Measurements from ENCODE around the gene KLHL24.
A peak's percentile ranks its signal among the peaks of the same experiment; 100 is the strongest.
"Not testable (repeated sequence)": the region's sequence is repeated elsewhere in the genome, so short reads cannot be mapped to it uniquely, and the experiment has no call there.

KLHL24 gene

DNA sequence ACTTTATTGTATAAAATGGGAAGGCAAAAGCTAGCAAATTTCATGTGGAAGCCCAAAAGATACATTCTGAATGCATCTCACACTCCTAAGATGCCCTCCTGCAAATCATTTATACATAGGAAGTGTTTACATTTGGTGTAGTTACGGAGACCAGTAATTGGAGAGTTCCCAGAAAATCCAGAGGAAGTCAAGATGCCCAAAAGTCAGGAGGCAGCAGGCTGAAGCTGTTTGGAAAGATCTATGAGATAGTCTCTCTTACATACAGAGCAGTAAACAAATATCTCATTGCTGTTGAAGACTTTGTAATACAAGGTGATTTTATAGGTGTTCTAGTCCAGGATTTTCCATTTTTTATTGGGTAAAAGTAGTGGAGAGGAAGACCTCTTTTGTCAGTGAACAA is 8.8 kb downstream of the KLHL24 start:
- DNase-seq = no peak
- no peak for TF ChIP-seq POLR2A (IDR thresholded peaks at IDR 0.05; ENCODE audit: low read length)
- TF ChIP-seq GATA1 (IDR thresholded peaks at IDR 0.05; ENCODE audit: low read depth, low read length) = no peak

DNA sequence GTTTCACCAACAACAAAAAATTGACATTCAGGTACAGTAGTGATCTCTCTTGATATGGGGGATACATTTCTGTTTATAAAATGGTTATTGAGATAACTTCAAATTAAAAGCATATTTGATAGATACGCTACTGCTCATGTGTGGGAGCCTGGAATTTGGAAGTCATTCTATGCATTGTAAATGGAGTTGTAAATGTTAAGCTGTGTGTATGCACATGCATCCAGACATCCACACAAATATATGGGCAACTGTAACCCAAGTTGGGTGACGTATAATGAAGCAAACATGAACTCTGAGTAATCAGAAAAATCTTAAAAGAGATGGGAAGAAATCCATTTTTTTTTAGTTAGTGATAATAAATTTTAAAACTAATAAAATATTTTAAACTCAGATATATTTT is 9.8 kb downstream of the KLHL24 start:
- no peak for TF ChIP-seq POLR2A (IDR thresholded peaks at IDR 0.05; ENCODE audit: low read length)
- TF ChIP-seq GATA1 (IDR thresholded peaks at IDR 0.05; ENCODE audit: low read depth, low read length) = no peak

DNA sequence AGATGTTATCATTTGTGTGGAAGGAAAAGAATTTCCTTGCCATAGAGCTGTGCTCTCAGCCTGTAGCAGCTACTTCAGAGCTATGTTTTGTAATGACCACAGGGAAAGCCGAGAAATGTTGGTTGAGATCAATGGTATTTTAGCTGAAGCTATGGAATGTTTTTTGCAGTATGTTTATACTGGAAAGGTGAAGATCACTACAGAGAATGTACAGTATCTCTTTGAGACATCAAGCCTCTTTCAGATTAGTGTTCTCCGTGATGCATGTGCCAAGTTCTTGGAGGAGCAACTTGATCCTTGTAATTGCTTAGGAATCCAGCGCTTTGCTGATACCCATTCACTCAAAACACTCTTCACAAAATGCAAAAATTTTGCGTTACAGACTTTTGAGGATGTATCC is 15.1 kb downstream of the KLHL24 start:
- DNase-seq = no peak
- no peak for TF ChIP-seq POLR2A (IDR thresholded peaks at IDR 0.05; ENCODE audit: low read length)
- TF ChIP-seq GATA1 (IDR thresholded peaks at IDR 0.05; ENCODE audit: low read depth, low read length) = no peak

More for the DNA sequence above, 9.8 kb downstream of the KLHL24 start:
- DNase-seq = no peak

DNA sequence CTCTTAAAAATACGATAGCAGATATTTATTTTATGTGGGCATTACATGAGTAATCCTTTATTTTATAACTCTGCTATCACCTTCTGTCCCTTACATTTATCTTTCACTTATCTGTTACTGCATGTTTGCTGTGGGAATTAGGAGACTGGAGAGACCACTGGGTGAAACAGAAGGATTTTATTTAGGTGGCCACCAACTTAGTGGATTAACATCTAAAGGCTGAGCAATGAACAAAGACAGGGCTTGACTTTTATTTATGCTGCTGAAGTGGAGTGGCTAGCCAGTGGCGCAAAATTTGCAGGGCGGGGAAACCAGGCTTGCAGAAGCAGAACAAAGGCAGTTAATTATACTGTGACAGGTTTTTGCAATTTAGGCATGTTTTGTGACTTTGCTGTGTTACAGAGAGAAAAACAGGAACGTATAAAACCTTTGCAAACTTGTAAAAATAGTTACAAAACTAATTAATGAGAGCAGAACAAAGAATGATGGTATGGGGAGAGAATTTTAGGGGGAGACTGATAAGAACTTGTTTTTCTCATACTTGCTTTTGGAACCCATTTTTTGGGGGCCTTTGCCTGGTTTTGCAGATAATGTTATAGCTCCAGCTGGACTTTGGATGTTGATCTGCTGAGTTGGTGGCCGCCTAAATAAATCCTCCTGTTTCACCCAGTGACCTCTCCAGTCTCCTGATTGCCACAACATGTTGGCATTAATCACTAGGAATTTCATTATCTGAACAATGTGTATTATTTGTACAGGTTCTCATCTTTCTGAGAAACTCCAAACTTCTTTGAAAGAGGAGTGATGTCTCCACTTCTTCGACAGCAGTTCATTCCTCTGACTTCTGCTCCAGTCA is 18.0 kb downstream of the KLHL24 start:
- no peak for TF ChIP-seq POLR2A (IDR thresholded peaks at IDR 0.05; ENCODE audit: low read length)
- TF ChIP-seq GATA1 (IDR thresholded peaks at IDR 0.05; ENCODE audit: low read depth, low read length) = no peak
- DNase-seq = peak; percentile 53 to 67

DNA sequence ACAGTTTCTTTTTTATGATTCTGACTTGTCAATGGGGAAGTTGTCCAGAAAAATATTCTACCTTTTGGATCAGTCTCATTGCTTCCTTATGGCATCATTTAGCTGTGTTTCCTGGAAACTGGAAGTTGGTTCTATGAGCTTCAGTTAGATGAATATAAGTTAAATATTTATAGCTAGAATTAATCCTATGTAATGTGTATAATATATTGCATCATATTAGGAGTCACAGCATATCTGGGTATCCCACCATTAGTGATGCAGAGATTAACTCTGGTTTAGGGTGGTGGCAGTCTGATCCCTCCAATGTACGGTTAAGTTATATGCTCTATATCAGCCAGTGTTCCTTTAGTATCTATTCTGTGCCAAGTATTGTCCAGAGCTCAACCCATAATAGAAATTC is 19.3 kb downstream of the KLHL24 start:
- TF ChIP-seq POLR2A (IDR thresholded peaks at IDR 0.05; ENCODE audit: low read length) (no peak), GATA1 (IDR thresholded peaks at IDR 0.05; ENCODE audit: low read depth, low read length) (no peak)
- DNase-seq = no peak

DNA sequence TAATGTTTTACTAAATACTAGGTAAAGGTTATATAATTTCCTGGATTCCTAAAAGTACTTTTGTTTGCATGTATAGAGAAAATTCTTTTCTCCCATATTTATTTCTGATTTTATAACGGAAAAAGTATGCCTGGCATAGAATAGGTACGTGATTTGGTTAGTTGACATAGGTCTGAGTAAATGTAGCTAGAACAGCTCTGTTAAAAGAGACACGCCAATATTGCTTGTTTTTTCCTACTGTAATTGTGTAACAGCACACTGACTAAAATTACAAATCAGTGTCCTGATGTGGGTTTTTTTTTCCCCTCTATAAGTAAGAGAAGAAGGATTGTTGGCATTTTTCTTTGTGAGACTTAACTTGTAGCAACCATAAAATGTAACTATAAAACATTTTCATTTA is 26.7 kb downstream of the KLHL24 start:
- TF ChIP-seq GATA1 (IDR thresholded peaks at IDR 0.05; ENCODE audit: low read depth, low read length) = no peak
- no peak for TF ChIP-seq POLR2A (IDR thresholded peaks at IDR 0.05; ENCODE audit: low read length)
- no peak for DNase-seq

DNA sequence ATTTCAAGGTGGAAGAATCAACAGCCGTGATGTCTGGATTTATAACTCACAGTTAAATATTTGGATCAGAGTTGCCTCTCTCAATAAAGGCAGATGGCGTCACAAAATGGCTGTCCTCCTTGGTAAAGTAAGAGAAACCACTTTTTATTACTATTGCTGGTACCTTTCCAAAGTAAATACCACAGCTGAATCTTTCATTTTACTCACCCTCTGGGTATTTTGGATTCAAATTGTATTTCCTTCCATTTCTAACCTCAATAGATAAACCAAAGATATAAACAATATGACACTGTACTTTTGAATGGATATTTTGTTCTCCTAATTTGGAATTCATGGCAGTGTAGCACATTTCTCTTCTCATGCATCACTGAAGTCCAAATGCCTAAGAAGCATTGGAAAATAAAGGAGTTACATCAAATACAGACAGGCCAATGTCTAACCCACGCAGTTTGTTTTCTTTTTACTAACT is 29.5 kb downstream of the KLHL24 start:
- TF ChIP-seq GATA1 (IDR thresholded peaks at IDR 0.05; ENCODE audit: low read depth, low read length) (no peak), POLR2A (IDR thresholded peaks at IDR 0.05; ENCODE audit: low read length) (no peak)
- DNase-seq = no peak

DNA sequence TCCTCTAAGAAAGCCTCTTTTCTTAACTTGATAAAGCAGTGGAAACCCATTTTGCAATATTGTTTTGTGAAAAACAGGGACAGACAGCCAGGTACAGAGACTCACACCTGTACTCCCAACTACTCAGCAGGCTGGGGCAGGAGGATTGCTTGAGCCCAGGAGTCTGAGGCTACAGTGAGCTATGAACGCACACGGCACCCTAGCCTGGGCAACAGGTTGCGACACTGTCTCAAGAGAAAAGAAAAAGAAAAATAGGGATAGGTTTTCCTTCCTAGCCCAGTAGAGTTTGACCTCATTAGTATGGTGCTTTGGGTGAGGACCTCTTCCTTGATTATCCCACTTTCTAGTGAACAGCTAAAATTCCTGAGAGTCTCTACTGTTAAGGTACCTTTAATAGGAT is 44.6 kb downstream of the KLHL24 start:
- TF ChIP-seq POLR2A (IDR thresholded peaks at IDR 0.05; ENCODE audit: low read length) = no peak
- no peak for TF ChIP-seq GATA1 (IDR thresholded peaks at IDR 0.05; ENCODE audit: low read depth, low read length)
- DNase-seq = no peak

DNA sequence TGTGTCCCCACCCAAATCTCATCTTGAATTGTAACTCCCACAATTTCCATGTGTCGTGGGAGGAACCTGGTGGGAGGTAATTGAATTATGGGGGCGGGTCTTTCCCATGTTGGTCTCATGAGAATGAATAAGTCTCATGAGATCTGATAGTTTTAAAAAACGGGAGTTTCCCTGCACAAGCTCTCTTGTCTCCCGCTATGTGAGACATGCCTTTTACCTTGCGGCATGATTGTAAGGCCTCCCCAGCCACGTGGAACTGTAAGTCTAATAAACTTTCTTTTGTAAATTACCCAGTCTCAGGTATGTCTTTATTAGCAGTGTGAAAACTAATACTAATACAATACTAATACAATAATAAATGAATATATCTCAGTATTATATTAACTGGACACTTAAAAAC is 52.3 kb downstream of the KLHL24 start:
- no peak for DNase-seq
- TF ChIP-seq POLR2A (IDR thresholded peaks at IDR 0.05; ENCODE audit: low read length) = no peak
- TF ChIP-seq GATA1 (IDR thresholded peaks at IDR 0.05; ENCODE audit: low read depth, low read length) = no peak

DNA sequence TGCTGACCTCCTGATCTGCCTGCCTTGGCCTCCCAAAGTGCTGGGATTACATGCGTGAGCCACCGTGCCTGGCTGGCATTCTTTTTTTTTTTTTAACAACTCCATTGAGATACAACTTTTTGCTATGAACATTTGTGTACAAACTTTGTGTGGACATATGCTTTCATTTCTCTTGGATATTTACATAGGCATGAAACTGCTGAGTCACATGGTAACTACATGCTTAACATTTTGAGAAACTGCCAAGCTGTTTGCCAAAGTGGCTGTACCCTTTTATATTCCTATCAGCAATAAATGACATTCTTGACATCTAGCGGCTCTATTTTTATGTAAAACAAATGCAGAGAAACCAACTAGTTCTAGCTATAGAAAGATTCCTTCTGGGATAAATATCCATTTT is 53.5 kb downstream of the KLHL24 start:
- peak; percentile 31 to 57 for DNase-seq
- TF ChIP-seq GATA1 (IDR thresholded peaks at IDR 0.05; ENCODE audit: low read depth, low read length) (no peak), POLR2A (IDR thresholded peaks at IDR 0.05; ENCODE audit: low read length) (no peak)

DNA sequence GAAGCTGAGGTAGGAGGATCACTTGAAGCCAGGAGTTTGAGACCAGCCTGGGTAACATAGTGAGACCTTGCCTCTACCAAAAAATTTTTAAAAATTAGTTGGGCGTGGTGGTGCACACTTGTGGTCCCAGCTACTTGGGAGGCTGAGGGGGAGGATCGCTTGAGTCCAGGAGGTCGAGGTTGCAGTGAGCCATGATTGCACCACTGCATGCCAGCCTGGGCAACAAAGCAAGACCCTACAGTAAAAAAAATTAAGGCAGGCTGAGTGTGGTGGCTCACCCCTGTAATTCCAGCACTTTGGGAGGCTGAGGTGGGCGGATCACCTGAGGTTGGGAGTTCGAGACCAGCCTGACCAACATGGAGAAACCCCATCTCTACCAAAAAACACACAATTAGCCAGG is 54.2 kb downstream of the KLHL24 start:
- not testable (repeated sequence) for DNase-seq

DNA sequence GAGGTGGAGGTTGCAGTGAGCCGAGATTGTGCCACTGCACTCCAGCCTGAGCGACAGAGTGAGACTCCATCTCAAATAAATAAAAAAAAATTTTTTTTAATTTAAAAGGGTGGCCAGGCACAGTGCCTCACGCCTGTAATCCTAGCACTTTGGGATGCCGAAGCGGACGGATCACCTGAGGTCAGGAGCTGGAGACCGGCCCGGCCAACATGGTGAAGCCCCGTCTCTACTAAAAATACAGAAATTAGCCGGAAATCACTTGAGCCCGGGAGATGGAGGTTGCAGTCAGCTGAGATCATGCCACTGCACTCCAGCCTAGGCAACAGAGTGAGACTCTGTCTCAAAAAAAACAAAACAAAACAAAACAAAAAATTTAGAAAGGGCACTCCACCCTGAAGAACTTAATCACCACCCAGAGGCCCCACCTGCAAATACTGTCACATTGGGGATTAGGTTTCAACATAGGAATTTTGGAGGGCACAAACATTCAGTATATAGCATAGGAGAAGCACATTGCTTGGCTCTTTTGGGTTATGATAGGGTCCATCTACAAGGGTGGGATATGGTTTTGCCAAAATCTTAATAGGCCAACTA is 55.1 kb downstream of the KLHL24 start:
- TF ChIP-seq GATA1 (IDR thresholded peaks at IDR 0.05; ENCODE audit: low read depth, low read length) (no peak), POLR2A (IDR thresholded peaks at IDR 0.05; ENCODE audit: low read length) (no peak)
- no peak for DNase-seq

DNA sequence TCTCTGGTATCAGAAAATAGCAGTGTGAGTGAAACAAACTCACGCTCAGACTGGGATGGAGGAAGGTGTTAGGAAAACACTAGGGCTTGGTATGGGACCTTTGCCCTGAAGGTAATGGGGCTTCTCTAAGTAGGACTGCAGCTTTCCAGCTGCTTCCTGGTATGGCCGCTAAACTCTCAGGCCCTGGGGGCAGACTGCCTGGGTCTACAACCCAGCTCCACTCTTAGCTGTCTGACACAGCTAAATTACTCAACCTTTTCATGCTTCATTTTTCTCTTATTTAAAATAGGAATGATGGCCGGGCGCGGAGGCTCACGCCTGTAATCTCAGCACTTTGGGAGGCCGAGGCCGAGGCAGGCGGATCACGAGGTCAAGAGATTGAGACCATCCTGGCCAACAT is 57.0 kb downstream of the KLHL24 start:
- no peak for DNase-seq
- TF ChIP-seq POLR2A (IDR thresholded peaks at IDR 0.05; ENCODE audit: low read length) (no peak), GATA1 (IDR thresholded peaks at IDR 0.05; ENCODE audit: low read depth, low read length) (no peak)

DNA sequence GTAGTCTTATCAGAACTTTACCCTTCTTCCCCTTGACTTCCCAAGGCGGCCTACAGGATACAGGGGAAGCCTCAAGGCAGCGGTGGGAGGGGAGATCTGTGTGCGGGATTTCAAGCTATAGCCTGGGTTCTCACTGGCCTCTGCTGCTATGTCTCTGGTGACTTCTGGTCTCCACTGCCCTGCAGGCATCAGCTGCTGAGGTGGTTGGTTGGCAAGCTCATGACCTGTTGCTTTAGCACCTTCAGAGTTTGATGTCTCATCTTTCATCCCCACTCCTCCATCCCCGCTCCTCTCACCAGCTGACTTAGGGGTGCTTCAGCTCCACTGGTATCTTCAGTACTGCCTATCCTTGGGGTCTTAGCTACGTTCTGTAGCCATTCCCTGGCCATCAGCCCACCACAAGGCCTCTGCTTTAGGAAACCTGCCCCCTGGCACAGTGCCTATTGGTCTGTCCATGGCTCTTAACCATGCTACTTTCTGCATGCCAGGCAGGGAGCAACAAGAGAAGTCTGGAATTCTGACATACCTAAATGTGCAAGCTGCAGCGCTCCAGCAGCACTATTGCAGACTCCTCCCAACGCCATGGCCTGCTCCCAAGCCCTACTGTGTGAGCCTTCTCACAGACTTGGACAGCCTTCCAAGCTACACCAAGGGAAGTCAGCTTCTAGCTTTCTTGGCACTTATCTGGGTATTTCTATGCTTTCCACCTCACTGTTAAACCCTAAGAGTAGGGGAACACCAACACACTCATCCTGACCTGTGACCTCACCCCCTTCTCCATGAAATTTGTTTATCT is 60.3 kb downstream of the KLHL24 start:
- no peak for DNase-seq
- TF ChIP-seq GATA1 (IDR thresholded peaks at IDR 0.05; ENCODE audit: low read depth, low read length) (no peak), POLR2A (IDR thresholded peaks at IDR 0.05; ENCODE audit: low read length) (no peak)
